Ishikawa (cell line): Measurements from ENCODE around the gene NPAS1.

Experiments used
- CREB1 ChIP-seq: IDR thresholded peaks from 2 replicates; pipeline ENCODE4 v1.6.1; 2012; ENCODE audit warnings: low read depth
- EGR1 ChIP-seq: IDR thresholded peaks from 2 replicates; pipeline ENCODE4 v1.6.1; 2012
- FOXM1 ChIP-seq: IDR thresholded peaks from 2 replicates; pipeline ENCODE4 v1.6.1; 2012; ENCODE audit warnings: low read depth, borderline replicate concordance
- RAD21 ChIP-seq: IDR thresholded peaks from 2 replicates; pipeline ENCODE4 v1.6.1; 2012; ENCODE audit warnings: low read depth
- TAF1 ChIP-seq: IDR thresholded peaks from 2 replicates; pipeline ENCODE4 v1.6.1; 2012; ENCODE audit warnings: low read depth, mild to moderate bottlenecking
- TCF12 ChIP-seq: IDR thresholded peaks from 2 replicates; pipeline ENCODE4 v1.6.1; 2012; ENCODE audit warnings: low read depth
- TEAD4 ChIP-seq: IDR thresholded peaks from 2 replicates; pipeline ENCODE4 v1.6.1; 2012
- ZBTB7A ChIP-seq: IDR thresholded peaks from 2 replicates; pipeline ENCODE4 v1.6.1; 2012; ENCODE audit warnings: low read depth
- TF ChIP-seq, protein P1 (sequence below): IDR thresholded peaks from 2 replicates; pipeline ENCODE4 v1.6.1; 2012; ENCODE audit warnings: low read depth, mild to moderate bottlenecking

- TF ChIP-seq RAD21, result no peak
- no peak for TF ChIP-seq FOXM1
- TF ChIP-seq, protein P1, sequence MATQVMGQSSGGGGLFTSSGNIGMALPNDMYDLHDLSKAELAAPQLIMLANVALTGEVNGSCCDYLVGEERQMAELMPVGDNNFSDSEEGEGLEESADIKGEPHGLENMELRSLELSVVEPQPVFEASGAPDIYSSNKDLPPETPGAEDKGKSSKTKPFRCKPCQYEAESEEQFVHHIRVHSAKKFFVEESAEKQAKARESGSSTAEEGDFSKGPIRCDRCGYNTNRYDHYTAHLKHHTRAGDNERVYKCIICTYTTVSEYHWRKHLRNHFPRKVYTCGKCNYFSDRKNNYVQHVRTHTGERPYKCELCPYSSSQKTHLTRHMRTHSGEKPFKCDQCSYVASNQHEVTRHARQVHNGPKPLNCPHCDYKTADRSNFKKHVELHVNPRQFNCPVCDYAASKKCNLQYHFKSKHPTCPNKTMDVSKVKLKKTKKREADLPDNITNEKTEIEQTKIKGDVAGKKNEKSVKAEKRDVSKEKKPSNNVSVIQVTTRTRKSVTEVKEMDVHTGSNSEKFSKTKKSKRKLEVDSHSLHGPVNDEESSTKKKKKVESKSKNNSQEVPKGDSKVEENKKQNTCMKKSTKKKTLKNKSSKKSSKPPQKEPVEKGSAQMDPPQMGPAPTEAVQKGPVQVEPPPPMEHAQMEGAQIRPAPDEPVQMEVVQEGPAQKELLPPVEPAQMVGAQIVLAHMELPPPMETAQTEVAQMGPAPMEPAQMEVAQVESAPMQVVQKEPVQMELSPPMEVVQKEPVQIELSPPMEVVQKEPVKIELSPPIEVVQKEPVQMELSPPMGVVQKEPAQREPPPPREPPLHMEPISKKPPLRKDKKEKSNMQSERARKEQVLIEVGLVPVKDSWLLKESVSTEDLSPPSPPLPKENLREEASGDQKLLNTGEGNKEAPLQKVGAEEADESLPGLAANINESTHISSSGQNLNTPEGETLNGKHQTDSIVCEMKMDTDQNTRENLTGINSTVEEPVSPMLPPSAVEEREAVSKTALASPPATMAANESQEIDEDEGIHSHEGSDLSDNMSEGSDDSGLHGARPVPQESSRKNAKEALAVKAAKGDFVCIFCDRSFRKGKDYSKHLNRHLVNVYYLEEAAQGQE, result no peak
- TF ChIP-seq TAF1, result no peak
- no peak for TF ChIP-seq TEAD4
- TF ChIP-seq CREB1, result no peak
- no peak for TF ChIP-seq EGR1
- no peak for TF ChIP-seq ZBTB7A
- no peak for TF ChIP-seq TCF12
These were observed 25.4 kb upstream of the NPAS1 start for GRCh38 chr19:46994141-46994686.
